Activated CD8-positive, alpha-beta memory T cell treated with anti-CD3 and anti-CD28 coated beads, Interleukin-2, amount 50 U/mL, for 24 hours (primary cell): ENCODE results near the gene REG3G.
"Not testable (repeated sequence)": the region's sequence is repeated elsewhere in the genome, so short reads cannot be mapped to it uniquely, and the experiment has no call there.

ENCODE experiments used
- DNase-seq: peaks from one replicate; pipeline ENCODE4 v3.0.0-alpha.2; 2020; ENCODE audit errors: extremely low read depth

REG3G gene

DNA sequence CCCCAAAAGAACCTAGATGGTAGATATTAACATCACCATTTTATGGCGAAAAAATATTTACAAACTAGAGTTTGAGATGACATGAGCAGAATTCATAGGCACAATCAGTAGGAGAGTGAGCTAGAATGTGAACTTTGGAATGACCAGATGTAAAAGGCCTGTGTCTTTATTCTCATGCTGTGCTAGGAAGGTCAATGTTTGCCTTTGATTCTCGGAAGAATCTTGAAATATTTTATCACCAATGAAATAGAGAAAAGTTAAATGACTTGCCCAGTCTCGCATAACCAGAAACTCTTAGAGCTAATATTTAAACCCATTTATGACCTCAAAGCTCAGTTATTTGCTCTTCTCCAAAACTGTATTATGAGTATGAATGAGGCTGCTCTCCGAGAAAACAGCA is 9.2 kb upstream of the REG3G start:
- DNase-seq = no peak

DNA sequence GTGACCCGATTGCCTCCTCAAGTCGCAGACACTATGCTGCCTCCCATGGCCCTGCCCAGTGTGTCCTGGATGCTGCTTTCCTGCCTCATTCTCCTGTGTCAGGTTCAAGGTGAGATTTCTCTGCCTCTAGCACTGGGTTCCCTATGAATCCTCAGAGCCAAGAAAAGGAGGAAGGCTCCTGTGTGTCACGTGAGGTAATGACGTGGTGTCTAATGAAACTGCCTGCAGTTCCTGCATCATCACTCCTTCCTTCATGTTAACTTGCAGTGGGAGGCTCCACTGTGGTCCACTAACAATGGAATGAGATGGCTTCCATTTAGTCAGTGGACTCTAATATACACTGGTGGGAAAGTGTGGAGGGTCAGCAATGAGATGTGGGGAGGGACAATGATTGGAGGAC is 559 bp downstream of the REG3G start:
- no peak for DNase-seq

DNA sequence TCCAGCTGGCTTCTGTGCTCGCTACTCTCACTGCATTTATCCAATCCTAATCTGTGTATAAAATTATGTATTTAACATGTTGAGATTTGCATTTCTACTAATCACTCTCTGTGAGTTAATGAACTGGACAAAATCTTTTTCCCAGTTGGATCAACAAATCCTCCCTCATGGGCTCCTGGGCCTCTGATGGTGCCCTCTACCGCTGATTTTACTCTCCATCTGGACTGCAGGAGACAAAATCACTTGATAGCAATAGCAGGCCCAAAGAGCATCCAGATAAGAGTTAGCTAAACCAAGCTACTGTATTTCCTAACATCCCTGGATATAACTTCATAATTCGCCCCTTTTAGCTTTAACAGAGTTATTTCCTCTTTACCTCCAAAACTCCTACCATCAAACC is 14.4 kb downstream of the REG3G start:
- DNase-seq = no peak

DNA sequence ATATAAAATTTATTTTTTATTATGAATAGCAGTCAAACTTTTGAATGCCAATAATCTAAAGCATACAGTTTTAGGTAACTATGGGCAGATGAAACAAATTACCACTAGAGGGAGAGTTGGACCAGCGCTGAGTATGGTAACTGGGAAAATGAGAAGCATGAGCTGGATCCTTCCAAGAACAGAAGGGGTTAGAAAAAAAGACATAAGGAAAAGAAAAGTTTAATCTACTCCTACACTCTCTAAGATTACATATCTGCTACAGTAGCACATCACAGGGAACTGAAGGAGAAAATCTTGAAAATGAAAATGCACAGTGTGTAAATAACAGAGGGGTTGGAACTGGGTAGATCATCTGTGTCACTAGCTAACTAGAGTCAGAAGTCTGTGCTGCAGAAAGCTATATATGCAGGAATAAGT is 15.5 kb downstream of the REG3G start:
- no peak for DNase-seq

DNA sequence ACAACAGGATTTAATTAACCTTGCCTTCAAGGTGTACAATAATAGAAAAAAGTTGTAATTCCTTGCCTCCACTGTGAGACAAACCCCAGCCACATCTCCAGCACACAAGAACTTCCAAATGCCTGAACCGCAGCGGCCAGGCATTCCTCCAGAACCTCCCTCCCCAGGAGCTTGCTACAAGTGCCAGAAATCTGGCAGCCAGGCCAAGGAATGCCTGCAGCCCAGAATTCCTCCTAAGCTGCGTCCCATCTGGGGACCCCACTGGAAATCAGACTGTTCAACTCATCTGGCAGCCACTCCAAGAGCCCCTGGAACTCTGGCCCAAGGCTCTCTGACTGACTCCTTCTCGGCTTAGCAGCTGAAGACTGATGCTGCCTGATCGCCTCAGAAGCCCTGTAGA is 28.0 kb downstream of the REG3G start:
- not testable (repeated sequence) for DNase-seq

DNA sequence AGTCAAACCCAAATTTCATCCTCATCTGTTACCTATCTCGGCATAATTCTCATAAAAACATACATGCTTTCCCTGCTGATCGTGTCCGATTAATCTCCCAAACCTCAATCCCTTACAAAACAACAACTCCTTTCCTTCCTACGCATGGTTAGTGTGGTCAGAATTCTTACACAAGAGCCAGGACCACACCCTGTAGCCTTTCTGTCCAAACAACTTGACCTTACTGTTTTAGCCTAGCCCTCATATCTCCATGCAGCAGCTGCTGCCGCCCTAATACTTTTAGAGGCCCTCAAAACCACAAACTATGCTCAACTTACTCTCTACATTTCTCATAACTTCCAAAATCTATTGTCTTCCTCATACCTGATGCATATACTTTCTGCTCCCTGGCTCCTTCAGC is 29.3 kb downstream of the REG3G start:
- not testable (repeated sequence) for DNase-seq

DNA sequence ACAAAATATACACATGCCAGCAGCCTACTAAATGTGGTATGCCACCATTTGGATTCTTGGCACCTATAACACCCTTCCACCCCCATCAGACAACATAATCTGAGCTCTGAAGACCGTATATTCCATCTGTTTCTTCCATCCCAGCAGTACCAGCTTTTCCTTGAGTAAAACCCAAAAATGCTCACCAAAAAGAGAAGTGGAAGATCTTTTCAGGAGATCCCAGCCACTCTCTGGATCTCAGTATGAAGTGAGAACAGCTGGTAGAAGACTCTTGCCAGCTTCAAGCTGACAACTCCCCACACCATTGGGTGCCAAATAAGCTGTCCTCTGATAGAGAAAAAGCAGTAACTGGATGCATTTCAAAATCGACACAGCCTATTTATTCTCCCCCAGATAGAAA is 39.7 kb downstream of the REG3G start:
- DNase-seq = no peak

DNA sequence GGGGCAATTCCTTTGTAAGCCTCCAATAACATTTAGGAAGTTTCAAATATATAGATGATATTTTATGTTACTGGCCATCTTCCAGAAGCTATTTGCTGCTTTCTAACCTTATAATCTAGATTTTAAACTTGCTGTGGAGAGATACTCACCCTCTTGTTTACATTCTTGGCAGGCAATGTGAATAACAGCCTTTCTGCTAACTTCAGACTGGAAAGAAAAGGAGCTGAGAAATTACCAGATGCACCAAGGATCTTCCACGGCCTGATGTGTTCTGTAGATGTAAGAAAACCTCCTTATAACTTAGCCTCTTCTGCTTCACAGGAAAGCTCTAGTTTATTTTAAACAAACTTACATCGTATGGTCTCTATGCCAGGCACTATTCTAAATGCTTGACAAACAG is 45.6 kb downstream of the REG3G start:
- DNase-seq = no peak
